GM21529 (cell line): Measurements from ENCODE around the gene ADRA2A.

ENCODE experiments used
- ATAC-seq: cut with Tn5 transposase; IDR thresholded peaks from one replicate; pipeline ENCODE4 v1.9.1; 2021; ENCODE audit not compliant: unreplicated experiment

Gene ADRA2A

GRCh38 chr10:111109501-111110242, 32.8 kb downstream of the ADRA2A start:
- no peak for ATAC-seq

DNA sequence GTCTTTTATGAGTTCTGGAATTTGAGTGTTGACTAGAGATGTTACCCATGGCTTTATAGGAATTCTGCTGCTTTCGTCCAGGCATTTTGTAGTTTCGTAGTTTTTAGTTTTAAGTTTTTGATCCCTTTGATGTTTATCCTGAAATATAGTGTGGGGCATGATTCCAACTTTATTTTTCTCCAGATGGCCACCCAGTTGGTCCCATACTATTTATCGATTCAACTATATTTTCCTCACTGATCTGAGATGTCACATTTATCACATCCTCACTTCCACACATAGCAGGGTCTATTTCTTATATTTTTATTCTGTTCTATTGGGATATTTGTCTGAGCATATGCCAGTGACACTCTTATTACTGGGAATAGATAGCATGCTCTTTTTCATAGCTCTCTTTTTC, 33.9 kb downstream of the ADRA2A start:
- ATAC-seq = no peak

GRCh38 chr10:111112333-111112732, 35.5 kb downstream of the ADRA2A start:
- no peak for ATAC-seq

GRCh38 chr10:111113238-111113960, 36.6 kb downstream of the ADRA2A start:
- no peak for ATAC-seq

DNA sequence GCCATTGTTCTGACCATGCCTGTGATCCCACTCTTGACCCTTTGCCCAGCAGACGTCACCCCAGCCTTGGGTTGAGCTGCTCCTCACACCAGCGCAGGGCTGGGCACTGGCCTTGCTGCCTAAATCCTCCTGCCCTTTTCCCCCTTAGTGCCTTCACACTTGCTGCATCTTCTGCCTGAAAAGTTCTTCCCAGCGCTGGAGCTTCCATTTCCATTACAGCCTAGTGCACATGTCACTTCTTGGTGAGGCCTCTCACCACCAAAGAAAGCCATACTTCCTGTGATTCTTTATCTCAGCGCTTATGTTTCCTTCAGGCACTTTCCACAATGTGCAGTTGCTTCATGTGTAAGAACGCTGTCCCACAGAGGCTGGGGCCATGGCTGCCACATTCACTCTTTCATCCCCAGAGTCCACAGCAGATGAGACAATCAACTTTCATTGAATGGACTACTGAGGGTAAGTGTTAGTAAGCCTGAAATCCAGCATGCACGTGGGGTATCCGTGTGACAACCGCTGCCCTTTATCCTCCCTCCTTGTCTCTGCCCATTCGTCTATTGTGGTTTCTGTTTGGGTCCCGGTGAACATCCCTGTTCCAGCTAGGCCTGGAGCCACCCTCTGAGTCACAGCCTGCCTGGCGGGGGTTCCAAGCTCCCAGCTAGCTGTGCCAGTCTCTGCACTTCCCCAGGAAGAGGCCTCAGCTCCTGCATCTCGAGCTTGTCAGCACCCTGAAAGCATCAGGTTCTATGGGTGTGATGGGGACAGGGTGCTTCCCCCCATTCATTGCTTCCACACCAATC, 37.3 kb downstream of the ADRA2A start:
- ATAC-seq = no peak

DNA sequence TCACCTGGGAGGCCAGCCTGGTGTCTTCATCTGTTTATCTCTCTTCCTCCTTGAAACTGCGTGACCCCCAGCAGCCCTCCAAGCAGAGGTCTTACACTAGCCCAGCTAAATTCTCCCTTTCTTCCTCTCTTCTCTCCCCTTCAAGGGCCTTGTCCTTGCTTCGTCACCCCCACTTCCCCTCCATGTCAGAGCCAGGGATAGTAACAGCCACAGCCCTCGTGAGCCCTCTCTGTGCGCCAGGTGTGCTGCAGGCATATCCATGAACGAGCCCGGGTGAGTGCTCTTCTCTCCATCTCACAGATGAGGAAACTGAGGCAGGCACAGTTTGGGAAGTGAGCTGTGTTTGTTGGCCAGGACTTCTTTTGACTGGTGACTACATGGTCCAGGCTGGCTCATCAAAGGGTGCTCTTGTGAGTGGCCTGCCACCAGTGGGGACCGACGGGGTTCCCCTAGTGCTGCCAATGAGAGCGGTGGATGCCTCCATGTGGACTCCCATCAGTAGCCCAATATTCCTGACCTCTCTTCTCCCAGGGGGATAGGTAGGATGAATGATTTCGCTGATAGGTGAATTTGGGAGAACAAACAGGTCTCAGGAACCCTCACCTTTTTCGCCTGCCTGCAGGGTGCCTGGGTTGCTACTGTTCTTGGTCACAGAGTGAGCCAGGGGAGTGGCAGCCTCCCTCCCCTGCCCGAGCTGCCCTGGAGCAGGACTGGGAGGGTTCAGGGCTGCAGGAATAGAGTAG, 38.1 kb downstream of the ADRA2A start:
- no peak for ATAC-seq

DNA sequence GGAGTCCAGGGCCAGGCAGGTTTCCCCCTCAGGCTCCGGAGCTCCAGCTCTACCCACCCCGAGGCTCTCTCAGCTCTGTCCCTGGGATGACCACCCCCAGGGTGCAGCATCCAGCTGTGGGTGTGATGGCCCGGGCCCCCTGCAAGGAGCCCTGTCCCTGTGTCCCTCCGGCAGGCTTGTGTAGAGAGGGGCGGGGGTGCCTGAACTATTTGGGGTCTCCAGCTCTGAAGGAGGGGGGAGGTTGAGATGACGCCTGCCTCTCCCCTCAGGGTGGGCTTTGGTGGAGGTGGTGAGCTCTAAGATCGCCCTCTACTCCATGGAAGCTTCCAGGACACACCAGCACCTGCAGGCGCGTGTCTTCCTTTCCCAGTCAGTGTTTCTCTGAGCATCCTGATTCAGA, 39.4 kb downstream of the ADRA2A start:
- ATAC-seq = no peak

DNA sequence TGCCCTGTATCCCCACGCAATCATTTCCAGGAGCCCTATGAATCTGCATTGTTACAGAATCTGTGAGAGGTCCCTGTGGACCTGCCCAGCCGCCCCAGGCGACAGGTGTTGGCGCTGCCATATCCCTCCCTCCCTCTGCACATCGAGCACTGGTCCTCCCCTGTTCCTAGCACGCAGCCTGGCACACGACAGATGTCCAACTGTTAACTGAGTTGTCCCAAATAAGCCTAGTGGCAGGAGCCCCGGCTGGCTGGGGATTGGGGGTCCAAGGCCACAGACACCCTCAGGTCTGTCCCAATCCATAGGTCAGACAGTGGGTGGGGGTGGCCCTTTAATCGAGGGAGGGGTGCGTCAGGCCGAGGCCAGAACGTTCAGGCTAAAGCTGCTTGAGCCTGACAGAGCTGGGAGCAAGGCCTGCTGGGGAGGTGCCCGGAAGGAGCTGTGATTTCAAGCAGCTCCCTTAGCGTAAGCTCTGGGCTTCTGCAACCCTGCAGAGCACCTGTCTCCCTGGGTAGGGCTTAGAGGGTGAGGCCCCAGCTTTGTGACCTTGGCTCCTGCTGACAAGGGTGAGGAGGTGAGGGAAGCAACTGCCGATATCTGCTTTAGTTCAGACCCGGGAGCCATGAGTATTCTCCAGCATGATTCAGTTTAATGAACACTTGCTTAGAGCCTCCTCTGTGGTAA, 40.1 kb downstream of the ADRA2A start:
- no peak for ATAC-seq

DNA sequence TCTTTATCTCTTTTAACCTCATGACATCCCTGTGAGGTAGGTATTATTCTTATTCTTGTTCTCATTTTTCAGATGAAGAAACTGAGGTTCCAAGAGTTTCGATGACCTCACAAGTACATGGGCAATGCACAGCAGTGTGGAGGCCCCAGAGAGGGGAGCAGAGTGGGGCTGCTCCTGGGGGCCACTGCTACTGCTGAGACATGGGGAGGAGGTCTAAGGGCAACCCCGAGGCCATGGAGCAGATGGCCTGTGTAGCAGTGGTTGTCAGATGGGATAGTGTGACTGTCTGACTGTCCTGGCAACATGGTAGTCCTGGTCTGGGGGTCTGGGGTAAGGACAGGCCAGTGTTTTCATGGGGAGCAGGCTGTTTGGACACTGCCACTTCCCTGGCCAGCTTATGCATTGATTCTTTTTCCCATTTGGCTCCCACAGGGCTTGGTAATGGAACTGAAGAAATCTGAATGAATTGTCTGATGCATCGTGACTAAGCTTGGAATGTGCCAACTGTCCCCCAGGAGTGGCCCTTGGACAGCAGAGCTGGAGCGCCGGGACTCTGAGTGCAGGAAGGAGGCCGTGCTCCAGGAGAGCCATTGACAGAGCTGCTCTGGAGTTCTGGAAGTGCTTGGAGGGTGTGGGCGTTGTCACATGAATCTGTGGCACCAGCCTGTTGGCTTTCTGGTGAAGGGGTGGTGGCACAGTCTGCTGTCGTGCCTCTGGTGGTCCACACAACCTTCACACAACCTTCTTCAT, 40.9 kb downstream of the ADRA2A start:
- no peak for ATAC-seq

- no peak for ATAC-seq
Observed at GRCh38 chr10:111118758-111119157, 41.9 kb downstream of the ADRA2A start.

- no peak for ATAC-seq
Observed at GRCh38 chr10:111119637-111120036, 42.8 kb downstream of the ADRA2A start.

- no peak for ATAC-seq
Observed at GRCh38 chr10:111122127-111122526, 45.3 kb downstream of the ADRA2A start.

- ATAC-seq = no peak
Observed at GRCh38 chr10:111123883-111124282, 47.1 kb downstream of the ADRA2A start.

DNA sequence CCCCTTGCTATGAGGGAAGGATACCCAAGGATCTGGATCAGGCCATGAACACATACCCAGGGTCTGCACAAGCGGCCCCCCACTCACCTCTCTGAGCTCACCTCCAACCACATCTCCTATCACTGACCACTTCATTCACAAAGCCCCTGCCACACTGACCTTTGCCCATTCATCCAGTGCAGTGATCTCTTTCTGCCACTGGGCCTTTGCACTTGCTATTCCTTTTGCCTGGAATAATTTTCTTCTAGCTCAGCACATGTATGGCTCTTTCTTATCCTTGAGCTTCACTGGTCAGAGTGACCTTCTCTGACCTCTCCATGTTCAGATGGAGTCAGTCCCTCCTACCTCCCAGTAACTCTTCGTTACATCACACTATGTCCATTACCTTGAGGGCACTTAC, 48.3 kb downstream of the ADRA2A start:
- ATAC-seq = no peak

DNA sequence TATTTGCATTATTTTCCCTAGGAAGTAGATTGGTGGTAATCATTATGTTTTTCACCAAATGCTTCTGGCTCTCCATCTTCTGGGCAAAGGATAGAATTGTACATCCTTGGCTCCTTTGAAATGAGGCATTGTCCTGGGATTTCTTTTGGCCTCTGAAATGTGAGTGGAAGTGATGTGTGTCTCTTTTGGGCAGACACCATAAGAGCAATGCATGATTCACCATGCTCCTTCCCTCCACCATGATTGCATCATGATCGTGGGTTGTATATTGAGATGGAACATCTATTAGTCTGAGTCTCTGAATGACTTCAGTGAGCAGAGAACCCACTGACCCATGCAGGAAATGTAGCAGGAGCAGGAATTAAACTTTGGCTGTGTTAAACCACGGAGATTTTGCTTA, 49.2 kb downstream of the ADRA2A start:
- no peak for ATAC-seq

- ATAC-seq = no peak
Observed at GRCh38 chr10:111127081-111127848, 50.4 kb downstream of the ADRA2A start.

- no peak for ATAC-seq
Observed at GRCh38 chr10:111128331-111129180, 51.7 kb downstream of the ADRA2A start.

- no peak for ATAC-seq
Observed at GRCh38 chr10:111129363-111129762, 52.5 kb downstream of the ADRA2A start.
